GM21381 (cell line): Measurements from ENCODE around the gene SAP30BP.

ENCODE experiments used
- ATAC-seq: cut with Tn5 transposase; IDR thresholded peaks from one replicate; pipeline ENCODE4 v1.9.1; 2021; ENCODE audit warnings: mild to moderate bottlenecking, moderate library complexity; ENCODE audit not compliant: unreplicated experiment

The SAP30BP gene

DNA sequence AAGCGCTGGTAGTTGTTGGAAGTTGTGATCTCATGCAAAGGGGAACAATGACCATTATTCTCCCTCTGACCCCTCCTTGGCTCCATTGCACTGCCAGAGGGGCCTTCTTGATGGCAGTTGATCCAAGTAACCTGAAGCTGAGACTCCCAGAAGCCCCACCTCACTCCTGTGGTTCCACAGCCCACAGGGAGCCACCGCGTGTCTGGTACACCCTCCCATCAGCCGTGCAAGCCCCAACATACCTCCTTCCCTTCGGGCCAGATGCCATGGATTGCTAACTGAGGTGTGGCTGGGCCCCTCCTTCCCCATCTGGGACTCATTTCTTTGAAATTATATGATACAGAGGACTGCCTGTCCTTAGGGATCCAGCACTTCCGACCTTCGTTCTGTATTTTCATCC lies 17.8 kb downstream of the SAP30BP start:
- no peak for ATAC-seq

DNA sequence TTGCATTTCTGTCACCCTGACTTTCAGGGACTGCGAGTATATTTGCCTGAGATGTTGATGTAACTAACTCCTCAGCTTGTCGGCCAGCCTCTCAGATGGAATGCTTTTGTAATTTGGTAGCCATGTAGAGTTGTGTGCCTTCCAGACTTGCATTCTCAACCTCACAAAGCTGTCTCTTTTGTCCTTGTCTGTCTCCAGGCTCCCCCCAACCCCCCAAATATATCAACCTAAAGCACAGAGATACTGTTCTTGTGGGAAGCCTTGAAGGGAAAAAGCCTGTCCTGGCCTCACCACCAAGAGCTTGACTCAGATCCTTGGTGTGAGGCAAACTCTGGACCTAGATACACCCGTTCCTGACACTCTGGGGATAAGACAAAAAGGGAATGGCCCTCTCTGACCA lies 18.4 kb downstream of the SAP30BP start:
- no peak for ATAC-seq

DNA sequence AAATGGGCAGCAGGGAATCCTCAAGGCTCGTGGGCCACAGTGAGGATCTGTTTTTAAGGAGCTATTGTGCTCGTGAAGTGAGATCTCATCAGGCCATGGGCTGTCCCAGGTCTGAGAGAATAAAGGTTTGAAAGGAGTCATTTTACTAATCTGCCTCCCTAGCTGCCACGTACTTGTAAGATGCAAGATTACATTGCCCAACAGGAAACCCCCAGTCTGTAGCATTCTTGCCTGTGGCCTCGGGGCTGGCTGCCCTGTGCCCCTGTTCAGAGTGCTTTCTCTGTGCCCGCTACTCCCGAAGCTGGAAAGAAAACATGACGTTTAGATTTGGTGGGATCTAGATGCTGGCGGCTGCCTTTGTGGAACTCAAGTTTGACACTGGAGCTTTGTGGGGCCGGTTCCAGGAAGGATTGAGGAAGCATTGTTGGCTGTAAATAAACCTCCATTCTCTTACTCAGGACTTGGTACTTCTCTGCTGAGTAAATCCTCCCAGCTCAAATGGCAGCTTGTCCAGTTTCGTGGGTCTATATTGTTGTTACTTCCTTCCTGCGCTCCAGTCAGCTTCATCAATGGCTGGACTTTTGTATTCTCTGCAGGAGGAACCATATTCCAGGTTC lies 21.2 kb downstream of the SAP30BP start:
- no peak for ATAC-seq

DNA sequence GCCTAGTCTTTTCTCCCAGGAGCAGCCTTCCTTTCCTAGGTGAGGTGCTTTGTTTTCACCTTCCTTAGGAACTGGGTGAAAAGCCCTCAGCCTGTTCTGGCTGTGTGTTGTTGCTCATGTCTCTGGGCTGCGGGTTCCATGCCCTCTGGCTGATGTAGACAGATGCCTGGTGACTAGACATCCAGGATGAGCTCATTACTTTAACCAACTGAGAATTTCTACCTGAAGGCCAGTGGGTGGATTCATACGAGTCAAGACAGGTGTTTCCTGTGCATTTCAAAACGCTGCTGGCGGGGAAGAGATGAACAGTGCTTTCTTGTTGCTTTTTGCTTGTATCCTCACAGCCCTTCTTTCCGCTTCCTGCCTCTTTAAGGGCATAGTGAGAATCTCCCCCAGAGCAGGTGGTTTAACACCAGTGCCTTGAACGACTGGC lies 22.3 kb downstream of the SAP30BP start:
- ATAC-seq: no peak

DNA sequence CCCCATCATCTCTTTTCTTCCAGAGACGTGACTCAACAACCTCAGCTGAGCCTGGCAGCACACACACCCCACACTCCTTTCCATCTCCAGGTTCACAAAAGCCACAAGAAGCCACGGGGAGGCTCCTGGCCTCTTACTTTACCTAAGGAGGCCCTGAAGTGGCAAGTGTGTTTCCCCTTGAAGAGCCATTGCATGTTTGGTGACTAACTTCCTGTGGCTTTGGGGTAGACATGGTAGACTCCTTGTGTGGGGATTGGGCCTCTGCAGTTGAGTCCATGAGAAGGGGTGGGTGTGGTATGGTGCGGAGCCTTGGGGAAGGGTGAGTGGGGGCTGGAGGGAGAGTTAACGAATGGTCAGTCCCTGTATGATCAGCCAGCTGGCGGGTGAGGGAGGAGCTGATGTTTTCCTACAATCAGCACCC lies 24.2 kb downstream of the SAP30BP start:
- no peak for ATAC-seq

DNA sequence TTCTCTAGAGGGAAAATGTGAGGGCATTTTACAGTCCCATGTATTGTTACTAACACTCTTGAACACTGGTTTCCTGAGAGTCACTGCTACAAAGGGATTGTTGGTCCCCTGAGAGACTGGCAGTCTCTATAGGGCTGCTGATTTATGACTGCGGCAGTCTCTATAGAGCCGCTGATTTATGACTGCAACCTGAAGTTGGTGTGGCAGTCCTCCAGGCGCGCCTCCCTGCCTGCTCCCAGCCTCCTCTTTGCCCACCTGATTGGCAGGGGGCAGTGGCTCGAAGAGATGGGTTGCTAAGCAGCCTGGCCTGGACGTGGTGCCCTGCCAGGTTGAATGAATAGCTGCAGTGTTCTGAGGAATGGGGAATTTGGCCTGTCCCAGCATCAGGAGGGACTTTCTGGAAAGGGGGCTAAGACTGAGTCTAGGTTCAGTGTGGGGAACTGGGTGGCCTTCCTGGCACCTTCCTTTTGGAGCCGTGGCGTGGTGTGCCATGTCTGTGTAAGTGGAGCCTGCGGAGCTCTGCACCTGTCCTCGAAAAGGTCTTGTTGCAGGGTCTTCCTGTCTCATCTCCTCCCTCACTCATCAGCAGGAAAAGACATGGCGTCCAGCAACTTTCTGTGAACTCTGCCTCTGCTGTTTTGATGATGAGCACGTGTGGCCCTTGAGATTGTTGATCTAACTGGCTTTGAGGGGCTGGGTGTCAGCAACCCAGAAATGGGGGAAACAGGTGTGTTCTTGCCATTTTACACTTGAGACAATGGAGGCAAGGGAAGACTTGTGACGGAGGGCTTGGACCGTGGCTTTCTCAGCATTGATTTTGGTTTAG lies 24.9 kb downstream of the SAP30BP start:
- no peak for ATAC-seq

DNA sequence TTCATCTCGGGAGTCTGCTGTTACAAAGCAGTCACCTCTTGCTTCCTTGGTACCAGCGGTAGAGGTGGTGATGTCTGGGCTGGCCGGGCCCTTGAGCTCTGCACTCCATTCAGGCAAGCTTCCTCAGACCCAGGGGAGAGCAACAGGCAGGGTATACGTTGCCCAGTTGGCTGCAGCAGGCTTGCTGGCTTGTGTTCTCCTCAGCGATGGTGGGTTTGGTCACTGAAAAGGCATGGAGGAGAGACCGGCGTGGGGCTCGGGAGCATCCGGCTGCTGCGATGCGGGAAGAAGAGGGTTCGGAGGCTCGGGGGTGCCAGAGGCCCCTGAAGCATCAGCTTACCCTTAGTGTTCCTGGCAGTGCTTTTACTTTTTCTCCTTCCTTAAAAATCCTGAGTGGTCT lies 25.8 kb downstream of the SAP30BP start:
- no peak for ATAC-seq

DNA sequence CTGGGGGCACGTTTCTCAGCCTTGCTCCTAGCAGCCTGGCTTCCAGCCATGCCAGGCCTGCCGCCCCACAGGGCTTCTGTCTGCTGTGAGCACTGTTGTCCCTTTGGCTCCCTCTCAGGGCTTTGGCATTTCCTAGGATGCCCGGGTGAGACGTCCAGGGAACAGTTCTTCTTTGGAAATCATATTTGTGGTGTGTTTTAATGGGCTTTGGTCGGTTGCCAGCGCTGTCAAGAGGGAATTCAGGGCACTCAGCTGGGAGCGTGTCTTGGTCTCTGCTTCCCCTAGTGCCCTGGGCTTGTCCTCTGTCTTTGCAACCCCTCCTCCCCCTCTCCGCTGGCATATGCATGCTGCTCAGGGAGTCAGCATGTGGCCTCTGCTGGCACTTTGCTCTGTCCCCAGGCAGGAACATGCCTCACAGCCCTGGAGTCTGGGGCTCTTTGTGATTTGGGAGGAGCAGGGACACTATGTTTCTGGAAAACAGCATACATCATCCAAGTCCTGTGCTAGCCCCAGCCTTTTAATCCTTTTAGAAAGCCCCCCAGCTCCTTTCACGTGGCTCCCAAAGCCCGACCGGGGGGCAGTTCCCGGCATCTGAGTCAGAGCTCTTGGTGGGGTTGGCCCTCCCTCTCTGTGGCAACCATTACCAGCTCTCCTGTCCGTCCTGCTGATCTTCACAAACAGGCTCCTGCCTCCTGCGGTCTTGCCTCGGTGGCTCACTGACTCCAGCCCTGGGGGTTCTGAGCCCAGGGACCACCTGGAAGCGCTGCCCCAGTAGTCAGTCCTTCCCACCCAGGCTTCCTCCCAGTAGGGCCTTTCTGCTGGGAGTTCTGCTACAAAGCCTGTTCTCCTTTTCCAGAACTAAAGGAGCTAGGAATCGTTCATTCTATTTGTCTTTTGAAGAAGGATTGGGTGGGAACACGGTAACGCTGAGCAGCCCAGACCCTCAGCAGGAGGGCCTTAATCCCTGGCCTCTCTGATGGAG lies 26.7 kb downstream of the SAP30BP start:
- no peak for ATAC-seq

DNA sequence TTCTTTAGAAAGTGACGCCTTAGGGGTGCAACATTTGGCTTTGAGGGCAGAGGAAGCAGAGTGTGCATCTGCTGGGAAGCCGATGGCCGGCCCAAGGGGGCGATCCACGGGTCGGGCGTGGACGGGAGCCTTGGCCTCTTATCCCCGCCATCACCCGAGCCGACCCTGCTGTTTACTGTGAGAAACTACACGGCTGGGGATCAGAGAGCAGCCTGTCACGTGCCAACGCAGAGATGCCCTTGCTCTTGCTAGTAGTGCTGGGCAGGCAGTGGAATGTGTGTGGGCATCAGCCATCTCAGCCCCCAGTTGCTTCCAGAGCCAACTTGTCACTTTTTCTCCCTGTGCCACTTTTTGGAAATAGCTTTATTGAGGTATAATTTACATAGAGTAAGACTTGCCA lies 27.4 kb downstream of the SAP30BP start:
- no peak for ATAC-seq

DNA sequence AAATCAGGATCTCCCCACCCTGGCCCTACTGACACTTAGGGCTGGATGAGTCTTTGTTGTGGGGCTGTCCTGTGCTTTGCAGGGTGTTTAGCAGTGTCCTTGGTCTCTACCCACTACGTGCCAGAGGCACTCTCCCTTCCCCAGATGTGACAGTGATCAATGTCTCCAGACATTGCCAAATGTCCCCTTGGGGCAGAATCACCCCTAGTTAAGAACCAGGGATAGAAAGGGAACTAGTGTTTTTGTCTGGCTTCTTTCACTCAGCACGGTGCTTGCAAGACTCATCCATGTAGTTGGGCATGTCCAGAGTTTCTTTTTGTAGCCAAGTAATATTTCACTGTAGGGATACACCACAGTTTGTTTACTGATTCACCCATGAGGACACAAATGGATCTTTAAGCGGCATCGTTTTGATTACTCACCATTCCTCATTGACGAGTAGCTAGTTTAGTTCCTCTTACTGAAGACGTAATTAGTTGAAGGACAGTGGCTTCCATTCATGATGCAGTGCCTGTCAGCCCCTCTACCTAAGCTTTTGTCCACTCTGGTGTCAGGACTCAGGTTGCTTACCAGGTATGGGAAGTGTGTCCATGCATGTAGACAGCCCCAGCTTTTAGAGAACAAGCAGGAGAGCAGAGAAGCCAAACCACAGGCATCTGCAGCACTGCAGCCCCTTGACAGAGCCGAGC lies 28.1 kb downstream of the SAP30BP start:
- no peak for ATAC-seq

DNA sequence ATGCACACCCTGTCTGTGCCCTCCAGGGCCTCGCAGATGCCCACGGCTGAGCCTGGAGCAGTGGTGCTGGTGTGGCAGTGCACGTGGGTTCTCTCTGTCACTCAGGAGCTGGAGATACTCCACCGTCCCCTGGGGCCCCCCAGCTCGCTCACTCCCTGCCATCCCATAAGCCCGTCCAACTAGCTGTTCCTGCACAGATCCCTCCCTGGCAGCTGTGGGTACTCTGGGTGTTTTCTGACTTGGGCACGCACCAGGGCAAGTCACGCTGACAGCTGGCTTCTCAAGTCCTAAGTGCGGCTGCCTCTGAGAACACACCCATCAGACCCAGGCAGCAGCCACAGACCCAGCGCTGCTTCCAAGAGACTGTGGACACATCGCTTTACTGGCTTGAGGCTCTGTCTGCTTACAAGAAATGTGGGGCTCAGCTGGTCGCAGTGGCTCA lies 28.7 kb downstream of the SAP30BP start:
- no peak for ATAC-seq

DNA sequence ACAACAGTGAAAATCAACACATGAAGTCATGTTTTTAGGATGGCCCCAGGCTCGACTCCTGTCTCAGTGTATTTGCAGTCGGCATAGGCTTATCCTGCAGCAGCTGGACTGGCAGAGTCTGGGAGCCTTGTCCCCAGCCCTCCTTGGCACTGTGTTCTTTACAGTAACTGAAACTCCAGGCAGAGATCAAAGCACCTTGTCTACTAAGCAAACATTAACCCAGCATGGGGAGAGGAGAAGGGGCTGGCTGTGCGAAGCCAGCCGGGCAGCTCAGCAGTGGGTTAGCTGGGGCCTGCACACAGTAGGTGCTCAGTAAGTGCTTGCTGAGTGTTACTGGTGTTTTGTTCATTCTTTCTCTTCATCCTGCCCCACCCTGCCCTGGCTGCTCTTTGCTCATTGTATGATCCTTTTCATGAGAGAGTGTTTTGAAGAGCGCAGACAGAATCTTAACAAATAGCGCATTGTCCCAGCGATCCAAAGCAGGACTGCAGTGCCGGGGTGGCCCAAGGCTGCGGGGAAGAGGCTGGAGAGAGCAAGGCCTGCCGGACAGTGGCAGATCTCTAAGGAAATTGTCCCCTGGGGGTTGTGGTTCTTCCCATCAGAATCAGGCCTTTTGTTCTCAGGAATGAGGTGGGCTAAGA lies 30.6 kb downstream of the SAP30BP start:
- ATAC-seq: no peak

DNA sequence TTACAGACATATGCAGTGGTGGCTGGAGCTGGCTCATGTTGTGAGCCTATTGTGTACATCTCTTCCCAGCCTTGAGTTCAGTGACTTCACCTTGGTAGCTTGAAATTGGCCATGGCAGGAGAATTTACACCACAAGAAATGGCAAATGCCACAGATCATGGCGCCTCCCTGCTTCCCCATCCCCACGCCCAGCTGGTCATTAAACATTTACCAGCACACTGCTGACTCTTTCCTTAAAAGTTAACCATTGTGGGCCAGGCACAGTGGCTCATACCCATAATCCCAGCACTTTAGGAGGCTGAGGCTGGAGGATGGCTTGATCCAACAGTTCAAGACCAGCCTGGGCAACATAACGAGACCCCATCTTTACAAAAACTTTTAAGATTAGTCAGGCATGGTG lies 31.5 kb downstream of the SAP30BP start:
- no peak for ATAC-seq

DNA sequence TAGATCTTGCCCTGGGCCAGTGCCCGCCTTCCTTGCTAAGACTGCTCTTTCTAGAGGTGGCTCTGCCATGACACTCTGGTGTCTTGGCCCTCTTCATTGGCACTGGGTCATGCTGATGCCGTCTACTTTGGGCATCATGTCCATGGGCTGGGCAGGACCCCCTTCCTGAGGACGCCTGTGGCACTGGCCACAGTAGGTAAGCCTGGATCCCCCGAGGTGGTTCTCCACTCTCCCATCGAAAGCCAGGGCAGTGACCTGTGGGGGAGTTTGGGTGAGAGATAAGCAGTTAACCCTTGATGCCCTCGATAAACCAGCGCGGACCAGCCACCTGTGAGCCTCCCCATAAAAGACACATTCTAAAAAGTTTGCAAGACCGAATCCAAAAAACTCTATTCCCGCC lies 34.1 kb downstream of the SAP30BP start:
- ATAC-seq: no peak

DNA sequence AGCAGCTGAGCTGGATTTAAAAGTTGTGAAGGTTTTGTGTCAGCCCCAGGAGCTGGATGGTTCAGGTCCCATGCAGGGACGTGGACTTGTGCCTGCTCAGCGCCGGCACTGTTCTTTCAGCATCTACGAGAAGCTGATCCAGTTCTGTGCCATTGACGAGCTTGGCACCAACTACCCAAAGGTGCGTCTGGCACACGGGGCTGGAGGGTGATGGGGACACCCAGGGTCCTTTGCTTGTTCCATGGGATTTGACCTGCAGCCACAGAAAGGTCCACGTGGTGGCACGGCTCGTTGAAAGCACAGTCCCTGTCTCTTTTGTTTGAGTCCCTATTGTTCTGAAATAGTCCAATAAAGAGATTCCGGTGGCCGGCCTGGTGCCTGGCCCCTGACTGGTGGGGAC lies 36.1 kb downstream of the SAP30BP start:
- no peak for ATAC-seq

DNA sequence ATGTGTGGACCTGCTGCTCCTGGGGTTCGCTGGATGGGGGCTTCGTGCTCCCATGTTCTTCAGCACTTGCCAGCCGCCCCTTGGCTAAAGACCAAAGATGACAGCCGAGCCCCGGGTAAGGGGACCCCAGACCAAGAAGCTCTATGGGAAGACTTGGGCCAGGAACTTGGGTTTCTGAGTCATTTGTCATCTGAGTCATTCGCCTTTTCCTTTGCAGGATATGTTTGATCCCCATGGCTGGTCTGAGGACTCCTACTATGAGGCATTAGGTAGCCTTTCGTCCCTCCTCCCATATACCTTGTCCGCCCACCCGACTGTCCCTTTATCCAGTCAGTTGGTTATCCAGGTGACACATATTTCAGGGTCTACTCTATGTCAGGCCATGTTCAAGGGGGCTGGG lies 36.5 kb downstream of the SAP30BP start:
- no peak for ATAC-seq

DNA sequence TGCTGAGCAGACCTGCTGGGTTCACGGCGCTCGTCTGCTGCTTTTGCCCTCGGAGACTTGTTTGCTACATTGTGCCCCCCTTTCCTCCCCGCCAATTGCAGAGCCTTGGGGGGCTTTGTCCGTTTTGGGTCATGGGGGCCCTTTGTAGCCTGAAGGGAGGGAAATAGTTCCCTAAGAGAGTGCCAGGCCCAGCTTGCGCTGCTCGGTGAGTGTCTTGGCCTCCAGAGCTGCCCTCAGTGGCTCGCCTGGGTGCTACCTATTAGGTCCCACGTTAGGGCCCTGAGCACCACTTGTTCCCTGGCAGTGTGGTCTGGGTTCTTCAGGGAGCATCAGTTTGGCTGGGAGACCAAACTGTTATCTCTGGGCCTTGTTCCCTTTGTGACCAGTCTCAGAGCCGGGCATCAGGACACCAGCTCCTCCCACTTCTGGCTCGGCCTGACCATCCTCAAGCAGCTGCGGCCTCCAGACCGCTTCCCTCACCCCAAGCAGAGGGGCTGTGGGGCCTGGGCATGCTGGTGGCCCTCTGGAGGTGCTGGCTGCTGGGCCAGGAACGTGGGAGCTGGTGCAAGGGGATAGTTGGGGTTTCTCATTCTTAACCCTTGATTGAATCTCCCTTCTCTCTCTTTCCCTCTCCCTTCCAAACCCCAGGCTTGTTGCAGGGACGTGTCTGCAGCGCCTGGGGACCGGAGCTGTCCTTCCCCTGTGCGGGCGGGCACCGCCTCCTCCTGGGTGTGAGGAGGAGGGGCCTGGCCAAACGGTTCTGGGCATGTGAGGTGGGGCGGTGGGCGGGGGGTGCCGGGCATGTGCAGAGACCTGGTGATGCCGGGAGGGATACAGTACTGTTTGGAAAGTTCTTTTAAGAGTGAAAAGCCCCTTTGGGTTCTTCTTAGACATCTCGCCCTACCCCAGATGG lies 38.1 kb downstream of the SAP30BP start:
- ATAC-seq: no peak

DNA sequence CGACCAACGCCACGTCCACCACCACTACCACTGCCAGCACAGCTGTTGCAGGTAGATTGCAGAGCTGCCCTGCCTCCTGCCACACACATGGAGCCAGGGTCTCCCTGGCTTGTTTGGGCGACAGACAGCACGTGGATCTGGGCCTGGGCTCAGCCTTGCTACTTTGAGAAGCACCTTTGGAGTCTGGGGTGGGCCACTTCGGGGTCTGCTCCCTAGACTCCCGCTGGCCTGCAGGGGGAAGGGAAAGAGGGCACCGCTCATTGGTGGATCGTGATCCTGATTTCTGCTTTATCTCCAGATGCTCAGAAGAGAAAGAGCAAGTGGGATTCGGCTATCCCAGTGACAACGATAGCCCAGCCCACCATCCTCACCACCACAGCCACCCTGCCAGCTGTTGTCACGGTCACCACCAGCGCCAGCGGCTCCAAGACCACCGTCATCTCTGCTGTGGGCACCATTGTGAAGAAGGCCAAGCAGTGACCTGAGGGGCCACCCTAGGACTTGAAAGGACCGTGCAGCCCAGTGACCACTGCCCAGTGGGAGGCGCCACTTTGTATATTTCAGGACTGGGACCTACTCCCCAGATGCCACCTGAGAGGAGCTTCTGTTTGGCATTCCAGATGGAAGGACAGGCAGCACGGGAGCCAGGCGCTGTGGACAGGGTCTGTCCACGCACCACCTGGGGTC lies 39.0 kb downstream of the SAP30BP start:
- no peak for ATAC-seq
